ENCODE data around the gene MATN4. TPM values are rescaled to one million over a fixed set of nuclear protein-coding genes. Genes with fewer than 3 reads are reported as not detected.
A peak's percentile ranks its signal among the peaks of the same experiment; 100 is the strongest.

MATN4 gene
- total and polyA plus RNA-seq, 2 of the 13 experiments (the other 11 are each of a cell fraction or from before 2014, with no cell fraction given): not detected

DNA sequence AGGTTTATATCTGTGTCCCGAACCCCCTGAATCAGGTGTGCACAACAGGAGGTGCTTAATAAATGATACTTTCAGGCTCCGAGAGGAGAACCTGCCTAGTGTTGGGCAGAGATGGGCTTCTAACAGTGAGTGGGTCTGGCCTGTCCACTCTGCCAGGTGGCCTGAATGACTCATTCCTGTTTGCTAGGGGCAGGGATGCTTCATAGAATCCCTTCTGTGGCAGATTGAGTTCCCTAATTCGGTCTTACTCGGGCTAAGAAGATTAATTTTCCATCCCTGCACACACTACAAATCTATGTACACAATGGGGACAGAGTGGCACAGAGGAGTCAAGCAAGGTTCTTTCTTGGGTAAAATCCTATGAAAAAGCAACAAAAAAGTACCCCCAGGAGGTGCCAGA, 20.4 kb upstream of the MATN4 start:
- Histone ChIP-seq H3K4me1 (ENCODE audit: insufficient read depth, low read length) (no peaks in the 10 kb centered on the region), H4K20me1 (ENCODE audit: insufficient read depth, low read length) (no peaks in the 10 kb centered on the region), H3K9ac (ENCODE audit: insufficient read depth, low read depth, low read length) (no peak overlapping the region), H3K27ac (ENCODE audit: extremely low read length, insufficient read depth, low read length) (no peak overlapping the region), H3K9me3 (ENCODE audit: low read length) (no peaks in the 10 kb centered on the region), H3K79me2 (ENCODE audit: insufficient read depth, low read length) (no peaks in the 10 kb centered on the region), H3K4me3 (replicated peaks in 1 of 3; ENCODE audit: insufficient read depth in 1 of 3, low read depth in 2 of 3, low read length in 3 of 3) (no peak overlapping the region), H3K36me3 (replicated peaks in 1 of 2; ENCODE audit: control insufficient read depth in 1 of 2, insufficient read depth in 2 of 2, low read length in 2 of 2) (peaks cover 42 to 62% of the 10 kb centered on the region in 2 experiments), H2AFZ (ENCODE audit: low read length) (no peak overlapping the region), H3K4me2 (ENCODE audit: low read depth, low read length) (no peak overlapping the region), H3K27me3 (ENCODE audit: control insufficient read depth in 1 of 2, insufficient read depth in 2 of 2, low read length in 2 of 2) (no peaks in the 10 kb centered on the region)
- ATAC-seq (no peak), DNase-seq (ENCODE audit: low spot score) (no peak), FAIRE-seq (no peak)
- CTCF ChIA-PET (ENCODE audit: low intra/inter-chr PET ratio, low total read pairs): no interaction called here
- in situ Hi-C loops (cut with HindIII; ENCODE audit: extremely low pct_ligation_motif_present, low pct_unique_long_range_greater_than_20kb) (no loop called here), intact Hi-C loops (cut with micrococcal nuclease; ENCODE audit: unreplicated experiment) (no loop called here)
- WGBS (ENCODE audit: low lambda C conversion rate): 96% methylated on average over 4 of the region's 4 CpGs
- TF ChIP-seq IKZF4 (CRISPR knock-in tag; IDR thresholded peaks at IDR 0.05; ENCODE audit: borderline replicate concordance, low read depth, not compliant biosample characterization) (no peak), TBL1XR1 (IDR thresholded peaks at IDR 0.05; ENCODE audit: borderline replicate concordance, low read length, partially characterized antibody) (no peak)
- POLR2A ChIA-PET: interaction anchor here (1.0 to 6.7 kb wide), 6 partner anchors 8 to 34 kb away, joined by 3 to 72 read pairs (median 6); partner anchors contain the start of genes SDC4 and SYS1
- BruUV-seq (replicated peaks): no TSS peak

DNA sequence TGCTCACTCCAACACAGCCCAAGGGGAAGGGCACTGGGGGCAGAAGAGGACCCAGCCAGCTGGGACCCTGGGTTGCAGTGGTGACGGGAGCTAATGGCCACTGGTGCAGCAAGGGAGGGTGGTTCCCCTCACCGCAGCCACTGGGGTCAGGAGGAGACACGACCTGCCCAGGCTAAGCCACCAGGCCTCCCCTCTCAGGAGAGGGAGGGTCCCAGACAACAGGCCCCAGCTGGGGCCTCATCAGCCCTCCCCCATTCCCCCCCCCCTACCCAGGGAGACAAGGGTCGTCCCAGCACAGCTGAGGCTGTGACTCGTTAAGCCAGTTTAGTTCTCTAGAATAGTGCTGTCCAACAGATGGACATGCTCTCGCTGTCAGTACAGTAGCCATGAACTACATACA, 17.3 kb upstream of the MATN4 start:
- intact Hi-C loops (cut with micrococcal nuclease; ENCODE audit: unreplicated experiment): no loop called here
- Histone ChIP-seq H3K27ac (ENCODE audit: extremely low read length, insufficient read depth, low read length) (no peak overlapping the region), H2AFZ (ENCODE audit: low read length) (no peak overlapping the region), H3K9me3 (ENCODE audit: low read length) (no peaks in the 10 kb centered on the region), H3K9ac (ENCODE audit: insufficient read depth, low read depth, low read length) (no peak overlapping the region), H3K79me2 (ENCODE audit: insufficient read depth, low read length) (no peaks in the 10 kb centered on the region), H3K4me1 (ENCODE audit: insufficient read depth, low read length) (no peaks in the 10 kb centered on the region), H3K4me2 (ENCODE audit: low read depth, low read length) (no peak overlapping the region), H4K20me1 (ENCODE audit: insufficient read depth, low read length) (no peaks in the 10 kb centered on the region), H3K27me3 (ENCODE audit: control insufficient read depth in 1 of 2, insufficient read depth in 2 of 2, low read length in 2 of 2) (no peaks in the 10 kb centered on the region), H3K36me3 (replicated peaks in 1 of 2; ENCODE audit: control insufficient read depth in 1 of 2, insufficient read depth in 2 of 2, low read length in 2 of 2) (peaks cover 30 to 36% of the 10 kb centered on the region in 2 experiments), H3K4me3 (replicated peaks in 1 of 3; ENCODE audit: insufficient read depth in 1 of 3, low read depth in 2 of 3, low read length in 3 of 3) (no peak overlapping the region)
- DNase-seq (ENCODE audit: low spot score) (no peak), ATAC-seq (no peak; the same call in 2 of the 3 replicates), FAIRE-seq (no peak)
- BruUV-seq (replicated peaks): no TSS peak
- POLR2A ChIA-PET: interaction anchor here (1.6 to 6.7 kb wide), 6 partner anchors 11 to 111 kb away, joined by 3 to 74 read pairs (median 62); partner anchors contain the start of genes SDC4 and SYS1
- TF ChIP-seq NCOA1 (CRISPR knock-in tag; IDR thresholded peaks at IDR 0.05) (no peak), RBM22 (optimal IDR thresholded peaks at IDR 0.05; ENCODE audit: low read length) (peak; percentile 64), AGO2 (optimal IDR thresholded peaks at IDR 0.05; ENCODE audit: low read depth, low read length) (peak; percentile 54), NFIB (CRISPR knock-in tag; IDR thresholded peaks at IDR 0.05; ENCODE audit: borderline replicate concordance) (no peak), ZNF768 (CRISPR knock-in tag; IDR thresholded peaks at IDR 0.05) (peak; percentile 22; the same call in 1 of the 2 replicates)
- TF ChIP-seq, protein P1, sequence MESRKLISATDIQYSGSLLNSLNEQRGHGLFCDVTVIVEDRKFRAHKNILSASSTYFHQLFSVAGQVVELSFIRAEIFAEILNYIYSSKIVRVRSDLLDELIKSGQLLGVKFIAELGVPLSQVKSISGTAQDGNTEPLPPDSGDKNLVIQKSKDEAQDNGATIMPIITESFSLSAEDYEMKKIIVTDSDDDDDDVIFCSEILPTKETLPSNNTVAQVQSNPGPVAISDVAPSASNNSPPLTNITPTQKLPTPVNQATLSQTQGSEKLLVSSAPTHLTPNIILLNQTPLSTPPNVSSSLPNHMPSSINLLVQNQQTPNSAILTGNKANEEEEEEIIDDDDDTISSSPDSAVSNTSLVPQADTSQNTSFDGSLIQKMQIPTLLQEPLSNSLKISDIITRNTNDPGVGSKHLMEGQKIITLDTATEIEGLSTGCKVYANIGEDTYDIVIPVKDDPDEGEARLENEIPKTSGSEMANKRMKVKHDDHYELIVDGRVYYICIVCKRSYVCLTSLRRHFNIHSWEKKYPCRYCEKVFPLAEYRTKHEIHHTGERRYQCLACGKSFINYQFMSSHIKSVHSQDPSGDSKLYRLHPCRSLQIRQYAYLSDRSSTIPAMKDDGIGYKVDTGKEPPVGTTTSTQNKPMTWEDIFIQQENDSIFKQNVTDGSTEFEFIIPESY (CRISPR knock-in tag; IDR thresholded peaks at IDR 0.05): peak; percentile 31; the same call in 1 of the 2 replicates
- TF ChIP-seq, protein P2, sequence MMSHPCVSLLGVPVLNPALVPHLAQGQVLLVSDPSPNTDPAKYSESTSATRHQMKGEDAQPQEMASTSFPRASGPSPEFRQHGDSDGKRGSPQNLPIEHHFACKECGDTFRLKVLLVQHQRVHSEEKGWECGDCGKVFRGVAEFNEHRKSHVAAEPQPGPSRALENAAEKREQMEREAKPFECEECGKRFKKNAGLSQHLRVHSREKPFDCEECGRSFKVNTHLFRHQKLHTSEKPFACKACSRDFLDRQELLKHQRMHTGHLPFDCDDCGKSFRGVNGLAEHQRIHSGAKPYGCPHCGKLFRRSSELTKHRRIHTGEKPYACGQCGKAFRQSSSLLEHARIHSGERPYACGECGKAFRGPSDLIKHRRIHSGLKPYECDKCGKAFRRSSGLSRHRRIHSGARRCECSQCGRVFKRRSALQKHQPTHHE (CRISPR knock-in tag; IDR thresholded peaks at IDR 0.05; ENCODE audit: borderline replicate concordance): no peak
- CTCF ChIA-PET (ENCODE audit: low intra/inter-chr PET ratio, low total read pairs): no interaction called here
- in situ Hi-C loops (cut with HindIII; ENCODE audit: extremely low pct_ligation_motif_present, low pct_unique_long_range_greater_than_20kb): no loop called here
- 90% methylated on average over 6 of the region's 6 CpGs for WGBS (ENCODE audit: low lambda C conversion rate)
